Measurements from ENCODE around the gene CCL26. TPM values are rescaled to one million over a fixed set of nuclear protein-coding genes. Genes with fewer than 3 reads are reported as not detected.

The CCL26 gene
- total RNA-seq, 1 experiment from 2014 or later, result not detected

GRCh38 chr7:75732764-75733630 is 39.0 kb downstream of the CCL26 start:
- Histone ChIP-seq H3K79me2 (ENCODE audit: low read depth) (no peaks in the 10 kb centered on the region), H3K9me3 (ENCODE audit: insufficient read depth, low read depth) (no peaks in the 10 kb centered on the region), H3K9me2 (ENCODE audit: insufficient read depth) (no peaks in the 10 kb centered on the region), H4K20me1 (ENCODE audit: insufficient read depth) (no peaks in the 10 kb centered on the region), H3K4me3 (no peak overlapping the region), H3K4me1 (replicated peaks; ENCODE audit: insufficient read depth) (peaks cover 11% of the 10 kb centered on the region), H3K36me3 (ENCODE audit: low read depth) (no peaks in the 10 kb centered on the region), H3K27me3 (ENCODE audit: insufficient read depth, low read depth) (no peaks in the 10 kb centered on the region), H3K27ac (no peak overlapping the region), H2AFZ (no peak overlapping the region), H3K4me2 (no peak overlapping the region), H3F3A (ENCODE audit: insufficient read depth, low read depth) (peaks cover 7% of the 10 kb centered on the region; the same call in 1 of the 2 replicates)
- ChIA-PET CTCF (no interaction called here), POLR2A (ENCODE audit: unreplicated experiment) (interaction anchor here (0.6 kb wide), 1 partner anchor 704 kb away, joined by 4 read pairs; no protein-coding TSS in a partner anchor)
- no TSS peak for BruUV-seq (replicated peaks)
- TF ChIP-seq, protein P1, sequence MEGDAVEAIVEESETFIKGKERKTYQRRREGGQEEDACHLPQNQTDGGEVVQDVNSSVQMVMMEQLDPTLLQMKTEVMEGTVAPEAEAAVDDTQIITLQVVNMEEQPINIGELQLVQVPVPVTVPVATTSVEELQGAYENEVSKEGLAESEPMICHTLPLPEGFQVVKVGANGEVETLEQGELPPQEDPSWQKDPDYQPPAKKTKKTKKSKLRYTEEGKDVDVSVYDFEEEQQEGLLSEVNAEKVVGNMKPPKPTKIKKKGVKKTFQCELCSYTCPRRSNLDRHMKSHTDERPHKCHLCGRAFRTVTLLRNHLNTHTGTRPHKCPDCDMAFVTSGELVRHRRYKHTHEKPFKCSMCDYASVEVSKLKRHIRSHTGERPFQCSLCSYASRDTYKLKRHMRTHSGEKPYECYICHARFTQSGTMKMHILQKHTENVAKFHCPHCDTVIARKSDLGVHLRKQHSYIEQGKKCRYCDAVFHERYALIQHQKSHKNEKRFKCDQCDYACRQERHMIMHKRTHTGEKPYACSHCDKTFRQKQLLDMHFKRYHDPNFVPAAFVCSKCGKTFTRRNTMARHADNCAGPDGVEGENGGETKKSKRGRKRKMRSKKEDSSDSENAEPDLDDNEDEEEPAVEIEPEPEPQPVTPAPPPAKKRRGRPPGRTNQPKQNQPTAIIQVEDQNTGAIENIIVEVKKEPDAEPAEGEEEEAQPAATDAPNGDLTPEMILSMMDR (conservative IDR thresholded peaks at IDR 0.05), result no peak
- no peak for TF ChIP-seq EZH2 (IDR thresholded peaks at IDR 0.05; ENCODE audit: low read depth)
- DNase-seq, result no peak
- intact Hi-C loops (cut with micrococcal nuclease; ENCODE audit: unreplicated experiment), result loop anchor here (10.0 kb wide), 1 partner anchor 198 kb away; no protein-coding TSS in a partner anchor

DNA sequence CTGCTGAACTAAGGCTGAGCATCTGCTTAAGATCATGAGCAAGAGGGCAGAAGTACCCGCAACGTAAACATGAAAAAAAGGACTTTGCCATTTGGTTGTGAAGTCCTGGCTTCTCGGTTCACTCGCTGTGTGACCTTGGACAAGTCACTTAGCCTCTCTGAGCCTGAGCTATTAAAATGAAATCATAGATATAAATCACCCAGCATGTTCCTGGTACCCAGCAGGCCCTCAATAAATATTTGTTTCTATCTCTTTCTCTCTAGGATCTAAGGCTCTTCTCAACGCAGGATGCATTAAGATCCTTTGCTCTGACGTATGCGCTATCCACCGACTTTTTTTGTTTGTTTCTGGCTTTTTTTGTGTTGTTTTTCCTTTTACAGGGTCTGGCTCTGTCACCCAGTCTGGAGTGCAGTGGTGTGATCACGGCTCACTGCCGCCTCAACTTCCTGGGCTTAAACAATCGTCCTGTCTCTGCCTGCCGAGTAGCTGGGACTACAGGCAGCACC is 39.9 kb downstream of the CCL26 start:
- Histone ChIP-seq H2AFZ (no peak overlapping the region), H3K36me3 (ENCODE audit: low read depth) (no peaks in the 10 kb centered on the region), H3K27ac (no peak overlapping the region), H3K9me3 (ENCODE audit: insufficient read depth, low read depth) (no peaks in the 10 kb centered on the region), H3K4me3 (no peak overlapping the region), H3F3A (ENCODE audit: insufficient read depth, low read depth) (peaks cover 15% of the 10 kb centered on the region), H4K20me1 (ENCODE audit: insufficient read depth) (no peaks in the 10 kb centered on the region), H3K9me2 (ENCODE audit: insufficient read depth) (no peaks in the 10 kb centered on the region), H3K4me1 (replicated peaks; ENCODE audit: insufficient read depth) (peaks cover 18% of the 10 kb centered on the region), H3K79me2 (ENCODE audit: low read depth) (no peaks in the 10 kb centered on the region), H3K27me3 (ENCODE audit: insufficient read depth, low read depth) (no peaks in the 10 kb centered on the region), H3K4me2 (no peak overlapping the region)
- BruUV-seq (replicated peaks), result no TSS peak
- ChIA-PET CTCF (no interaction called here), POLR2A (ENCODE audit: unreplicated experiment) (no interaction called here)
- DNase-seq, result no peak
- intact Hi-C loops (cut with micrococcal nuclease; ENCODE audit: unreplicated experiment), result loop anchor here (10.0 kb wide), 1 partner anchor 197 kb away; no protein-coding TSS in a partner anchor
- TF ChIP-seq, protein P1 (conservative IDR thresholded peaks at IDR 0.05), result no peak
- TF ChIP-seq EZH2 (IDR thresholded peaks at IDR 0.05; ENCODE audit: low read depth), result no peak

- TF ChIP-seq, protein P1 (conservative IDR thresholded peaks at IDR 0.05), result no peak
- no peak for TF ChIP-seq EZH2 (IDR thresholded peaks at IDR 0.05; ENCODE audit: low read depth)
- Histone ChIP-seq H3K4me1 (replicated peaks; ENCODE audit: insufficient read depth) (peaks cover 18% of the 10 kb centered on the region), H3K9me2 (ENCODE audit: insufficient read depth) (no peaks in the 10 kb centered on the region), H3K9me3 (ENCODE audit: insufficient read depth, low read depth) (no peaks in the 10 kb centered on the region), H3F3A (ENCODE audit: insufficient read depth, low read depth) (peaks cover 15% of the 10 kb centered on the region), H4K20me1 (ENCODE audit: insufficient read depth) (no peaks in the 10 kb centered on the region), H3K4me2 (no peak overlapping the region), H3K27me3 (ENCODE audit: insufficient read depth, low read depth) (no peaks in the 10 kb centered on the region), H2AFZ (no peak overlapping the region), H3K36me3 (ENCODE audit: low read depth) (no peaks in the 10 kb centered on the region), H3K4me3 (no peak overlapping the region), H3K79me2 (ENCODE audit: low read depth) (no peaks in the 10 kb centered on the region), H3K27ac (no peak overlapping the region)
- no peak for DNase-seq
- ChIA-PET POLR2A (ENCODE audit: unreplicated experiment) (no interaction called here), CTCF (no interaction called here)
- intact Hi-C loops (cut with micrococcal nuclease; ENCODE audit: unreplicated experiment), result loop anchor here (5.0 to 10.0 kb wide), 2 partner anchors 113 to 195 kb away; no protein-coding TSS in a partner anchor
- BruUV-seq (replicated peaks), result no TSS peak
Observed at GRCh38 chr7:75729851-75730274, 42.1 kb downstream of the CCL26 start.
